GM19463 (cell line): ENCODE results near the gene ENG.
"Not testable (repeated sequence)": the region's sequence is repeated elsewhere in the genome, so short reads cannot be mapped to it uniquely, and the experiment has no call there.

Experiments
- ATAC-seq: cut with Tn5 transposase; IDR thresholded peaks from one replicate; pipeline ENCODE4 v1.9.1; 2021; ENCODE audit warnings: mild to moderate bottlenecking, moderate library complexity; ENCODE audit not compliant: unreplicated experiment

The ENG gene

DNA sequence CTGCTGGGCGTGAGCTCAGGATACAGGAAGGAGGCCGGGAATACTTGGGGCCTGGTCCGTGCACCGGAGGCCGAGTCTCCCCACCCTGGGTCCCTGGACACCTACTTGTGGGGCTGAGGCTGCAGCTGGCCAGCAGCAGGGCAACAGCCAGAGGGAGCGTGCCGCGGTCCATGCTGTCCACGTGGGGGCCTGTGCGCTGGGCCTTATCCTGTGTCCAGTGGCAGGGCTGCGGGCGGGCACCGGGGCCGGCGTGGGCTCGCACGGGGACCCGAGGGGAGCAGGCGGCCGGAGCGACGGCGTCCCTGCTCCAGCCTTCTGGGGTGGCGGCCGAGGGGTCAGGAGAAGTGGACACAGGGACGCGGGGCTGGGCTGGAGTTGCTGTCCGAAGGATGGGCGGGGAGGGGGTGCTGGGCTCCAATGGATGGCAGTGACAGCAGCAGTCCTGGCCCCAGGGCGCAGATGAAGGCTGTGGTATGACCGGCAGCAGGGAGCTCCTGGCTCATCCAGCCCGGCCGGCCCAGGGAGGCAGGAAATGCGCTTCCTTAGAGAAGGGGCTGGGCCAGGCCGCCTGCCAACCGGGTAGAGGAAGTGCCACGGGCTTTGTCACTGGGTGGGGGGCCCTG, at the start of gene ENG:
Gene ENG (minus strand): TSS at position 475 of the 623 bp plus-strand sequence. CDS start 303 bp downstream, at position 172.
- no peak for ATAC-seq

- ATAC-seq: no peak
These were observed 49.4 kb upstream of the ENG start for GRCh38 chr9:127903557-127904475.

- ATAC-seq: peak; percentile 70
These were observed 44.9 kb upstream of the ENG start, which contains the start of gene ST6GALNAC6 for GRCh38 chr9:127899128-127899943. TSS of gene ST6GALNAC6 (minus strand) at chr9:127899603. CDS start at chr9:127897981, 1,622 bp downstream.

DNA sequence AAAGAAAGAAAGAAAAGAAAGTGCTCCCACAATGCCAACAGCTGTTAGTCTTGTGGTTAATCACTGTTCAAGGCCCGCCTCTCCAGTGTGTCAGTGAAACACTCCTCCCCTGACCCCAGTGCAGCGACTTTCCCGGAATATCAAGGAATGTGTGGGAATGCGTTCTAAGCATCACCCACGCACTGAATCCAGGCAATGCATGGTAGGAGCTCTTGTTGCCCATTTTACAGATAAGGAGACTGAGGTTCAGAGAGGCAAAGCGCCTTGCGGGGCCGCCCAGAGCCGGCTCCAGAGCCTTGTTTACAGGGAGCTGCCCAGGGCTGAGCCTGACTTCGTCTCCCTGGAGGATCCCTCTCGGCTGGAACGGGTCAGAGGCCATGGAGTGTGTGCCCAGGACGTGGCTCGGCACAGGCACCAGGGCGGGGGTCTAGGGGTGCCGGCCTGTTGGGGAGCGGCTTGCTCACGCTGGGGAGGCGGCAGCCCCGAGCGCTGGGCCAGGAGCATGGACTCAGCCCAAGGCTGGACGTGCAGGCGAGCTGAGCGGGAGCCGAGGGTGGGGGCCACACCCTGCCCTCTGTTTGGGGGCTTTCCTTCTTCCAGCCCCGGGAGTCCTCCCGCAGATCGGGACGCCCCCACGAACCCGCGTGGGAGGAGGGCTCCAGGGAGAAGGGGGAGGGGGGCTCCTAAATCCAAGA, 44.1 kb upstream of the ENG start:
- no peak for ATAC-seq

DNA sequence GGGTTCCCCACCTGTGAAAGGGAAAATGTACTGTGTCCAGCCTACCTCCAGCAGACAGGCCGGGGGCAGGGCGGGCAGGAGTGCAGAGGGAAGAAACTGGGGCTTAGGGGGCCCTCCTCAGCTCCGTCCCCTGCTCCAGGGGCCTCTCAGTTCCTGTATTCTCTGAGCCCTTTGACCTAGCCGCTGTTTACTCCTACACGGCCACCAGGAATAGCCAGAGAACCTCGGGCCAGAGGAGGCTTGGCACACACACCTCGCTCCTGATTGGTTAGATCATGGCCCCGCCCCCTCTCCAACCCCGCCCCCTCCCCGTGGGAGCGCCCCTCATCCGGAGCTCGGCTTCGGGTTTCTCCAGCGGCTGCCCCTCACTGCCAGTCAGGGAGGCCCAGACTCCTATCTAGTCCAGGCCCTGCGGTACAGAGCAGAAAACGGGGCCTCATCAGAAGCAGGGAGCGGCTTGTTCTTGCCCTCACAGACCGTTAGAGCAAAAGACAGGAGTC, 42.8 kb upstream of the ENG start:
- ATAC-seq: no peak

- no peak for ATAC-seq
These were observed 42.1 kb upstream of the ENG start for GRCh38 chr9:127896395-127897192.

DNA sequence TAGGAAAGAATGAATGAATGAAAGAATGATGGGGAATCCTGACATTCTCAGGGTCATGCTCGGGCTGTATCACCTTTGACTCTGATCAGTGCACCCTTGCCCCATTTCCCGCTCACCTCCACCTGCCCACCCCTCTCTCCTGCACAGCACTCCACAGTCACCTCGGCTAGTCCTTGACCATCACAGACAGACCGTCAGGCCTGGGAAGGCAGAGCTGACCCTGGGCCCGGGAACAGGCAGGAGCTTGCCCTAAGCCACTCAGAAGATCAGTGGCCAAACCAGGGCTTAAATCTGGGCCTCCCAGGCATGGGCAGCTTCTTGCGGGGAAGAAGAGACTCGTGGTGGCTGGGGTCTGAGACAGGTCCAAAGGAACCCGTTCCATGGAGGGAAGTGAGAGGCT, 41.4 kb upstream of the ENG start:
- ATAC-seq: no peak

GRCh38 chr9:127893392-127893791, 38.9 kb upstream of the ENG start:
- no peak for ATAC-seq

GRCh38 chr9:127892831-127893230, 38.4 kb upstream of the ENG start:
- ATAC-seq: no peak

GRCh38 chr9:127890053-127890452, 35.6 kb upstream of the ENG start:
- ATAC-seq: no peak

GRCh38 chr9:127887792-127888191, 33.3 kb upstream of the ENG start:
- ATAC-seq: no peak

DNA sequence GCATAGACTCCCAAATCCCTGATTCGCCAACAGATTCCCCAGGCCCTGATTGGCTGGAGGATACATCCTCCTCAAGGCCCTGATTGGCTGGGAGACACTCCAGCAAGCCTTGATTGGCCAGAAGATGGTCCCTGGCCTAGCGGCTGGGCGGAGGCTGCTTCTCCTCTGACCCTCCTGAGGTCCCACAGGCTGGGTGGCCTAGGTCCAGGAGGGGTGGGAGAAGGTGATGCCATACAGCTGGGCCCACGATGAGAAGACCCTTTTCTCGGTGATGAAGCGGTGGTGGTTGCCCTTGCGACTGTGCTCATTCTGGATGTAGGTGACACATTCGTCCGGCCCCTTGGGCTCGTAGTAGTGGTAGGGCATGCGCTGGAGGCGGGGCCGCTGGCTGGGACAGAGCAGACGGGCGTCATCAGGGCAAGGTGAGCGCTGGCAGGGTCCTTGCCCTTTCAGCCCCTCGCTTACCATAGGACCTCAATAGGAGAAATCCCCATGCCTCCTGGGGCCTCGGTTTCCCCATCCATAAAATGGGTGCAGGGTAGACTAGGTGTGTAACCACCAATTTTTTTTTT, 32.0 kb upstream of the ENG start:
- ATAC-seq: no peak

DNA sequence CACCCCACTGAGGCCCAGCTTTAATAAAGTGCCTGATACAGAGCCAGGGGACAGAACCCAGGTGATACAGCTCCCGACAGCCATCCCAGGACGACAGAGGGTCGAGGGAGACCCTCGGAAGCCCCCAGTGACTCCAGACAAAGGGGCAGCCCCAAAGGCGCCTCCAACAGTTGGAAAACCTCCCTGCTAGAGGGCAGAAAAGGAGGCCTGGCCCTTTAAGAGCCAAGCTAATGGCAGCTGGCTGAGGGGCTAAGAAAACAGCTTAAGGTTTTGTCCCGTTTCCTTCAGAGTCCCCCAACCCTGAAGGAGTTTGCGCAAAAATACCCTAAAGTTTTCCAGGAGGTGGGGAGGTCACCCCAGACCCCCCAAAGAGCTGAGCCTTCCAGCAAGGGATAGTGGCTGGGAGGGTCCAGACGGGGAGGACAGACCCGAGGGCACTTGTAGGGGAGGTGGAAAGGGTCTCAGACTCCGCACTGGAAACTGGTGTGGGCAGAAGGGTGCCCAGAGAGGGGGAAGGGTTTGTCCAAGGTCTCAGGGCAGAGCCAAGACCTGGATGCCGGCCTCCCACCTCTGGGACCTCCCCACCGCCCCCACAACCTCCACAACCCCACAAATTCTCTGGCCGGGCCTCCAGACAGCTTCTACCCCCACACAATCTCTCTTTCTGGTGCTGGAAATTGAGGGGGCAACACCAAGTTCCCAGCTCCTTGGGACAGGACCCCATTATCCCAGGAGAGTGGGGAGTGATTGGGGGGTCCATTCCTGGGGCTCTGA, 31.2 kb upstream of the ENG start:
- ATAC-seq: no peak

GRCh38 chr9:127884976-127885490, 30.6 kb upstream of the ENG start:
- ATAC-seq: no peak

DNA sequence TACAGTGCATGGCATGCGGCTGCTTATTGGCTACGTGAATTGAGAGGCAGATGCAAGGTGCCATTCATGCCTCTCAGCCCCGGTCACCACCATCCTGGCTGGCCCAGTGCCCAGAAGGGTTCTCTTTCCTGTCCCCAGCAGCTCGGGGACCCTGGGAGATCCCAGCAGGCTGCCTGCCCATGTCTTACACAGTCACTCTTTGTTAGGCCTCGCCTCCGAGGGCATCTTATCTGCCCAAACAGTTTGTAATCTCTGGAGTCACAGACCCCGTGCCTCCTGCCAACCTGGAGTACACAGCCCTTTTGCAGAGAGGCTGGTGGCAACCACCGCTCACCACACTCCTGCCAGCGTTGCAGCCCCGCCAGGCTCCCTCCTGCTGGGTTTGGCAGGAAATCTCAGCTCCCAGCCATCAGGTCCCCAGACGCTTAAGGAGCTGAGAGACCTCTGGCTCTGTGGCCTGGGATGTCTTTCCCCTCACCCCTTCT, 30.0 kb upstream of the ENG start:
- no peak for ATAC-seq

- no peak for ATAC-seq
These were observed 29.5 kb upstream of the ENG start for GRCh38 chr9:127883959-127884358.

DNA sequence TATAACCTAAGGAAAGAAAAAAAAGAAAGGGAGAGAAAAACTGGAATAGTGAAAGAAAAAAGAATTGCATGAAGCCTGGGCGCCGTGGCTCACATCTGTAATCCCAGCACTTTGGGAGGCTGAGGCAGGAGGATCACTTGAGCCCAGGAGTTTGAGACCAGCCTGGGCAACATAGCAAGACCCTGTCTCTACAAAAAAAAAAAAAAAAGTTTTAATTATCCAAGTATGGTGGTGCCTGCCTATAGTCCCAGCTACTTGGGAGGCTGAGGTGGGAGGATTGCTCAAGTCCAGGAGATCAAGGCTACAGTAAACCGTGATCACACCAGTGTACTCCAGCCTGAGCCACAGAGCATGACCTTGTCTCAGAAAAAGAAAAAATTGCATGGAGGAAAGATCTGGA, 27.3 kb upstream of the ENG start:
- not testable (repeated sequence) for ATAC-seq

- ATAC-seq: no peak
These were observed 25.7 kb upstream of the ENG start for GRCh38 chr9:127880143-127880542.
